ENCODE results near the gene NECTIN3. TPM values are rescaled to one million over a fixed set of nuclear protein-coding genes. Genes with fewer than 3 reads are reported as not detected.

NECTIN3 gene
- total RNA-seq (10 to 100 TPM in 2 of 6 donors, 1 to 10 TPM in 4; 5.1 to 10.3 (median 8.1) TPM), polyA plus RNA-seq (1 to 10 TPM; 1.3 to 6.8 TPM)

DNA sequence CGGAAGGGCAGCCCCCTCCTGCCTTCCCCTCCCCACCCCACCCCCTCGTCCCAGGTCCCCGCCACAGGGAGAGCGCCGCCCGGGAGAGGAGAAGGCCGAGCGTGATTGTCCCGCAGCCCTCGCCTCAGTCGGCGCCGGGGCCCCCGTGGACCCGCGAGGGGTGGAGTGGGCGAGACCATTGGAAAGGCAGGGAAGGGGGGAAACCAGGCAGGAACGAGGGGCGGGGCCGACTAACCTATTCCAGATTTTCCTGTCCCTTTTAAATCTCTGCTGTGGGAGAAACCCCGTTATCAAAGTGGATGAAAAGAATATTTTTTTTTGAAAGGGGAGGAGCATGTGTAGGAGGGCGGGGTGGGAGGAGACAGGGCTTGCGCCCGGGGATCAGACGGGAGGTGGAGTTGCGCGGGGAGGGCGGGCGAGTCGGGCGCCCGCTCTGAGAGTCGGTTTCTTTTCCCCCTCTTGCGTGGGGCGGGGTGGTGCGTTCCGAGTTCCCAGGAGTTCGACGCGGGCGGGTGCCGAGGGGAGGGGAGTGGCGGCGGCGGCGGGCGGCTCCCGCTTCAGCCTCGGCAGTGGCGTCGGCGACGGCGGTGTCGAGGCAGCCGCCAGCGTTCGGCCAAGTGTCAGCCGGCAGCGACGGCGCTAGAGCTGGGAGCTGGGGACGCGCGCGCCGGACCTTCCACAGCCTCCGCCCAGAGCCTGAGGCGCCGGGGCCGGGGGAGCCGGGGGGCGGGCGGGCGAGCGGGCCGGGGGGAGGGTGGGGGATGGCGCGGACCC is at the start of gene NECTIN3:
Gene NECTIN3, plus strand, starts transcription at position 560 of the 774 bp plus-strand sequence. Its CDS starts 202 bp downstream, at position 762.
- peak within 1 kb of the TSS; percentile 51 to 88 (median 74) for H3K27ac ChIP-seq
- no peaks in the 10 kb centered on the region for H3K36me3 ChIP-seq
- TF ChIP-seq, protein P1, sequence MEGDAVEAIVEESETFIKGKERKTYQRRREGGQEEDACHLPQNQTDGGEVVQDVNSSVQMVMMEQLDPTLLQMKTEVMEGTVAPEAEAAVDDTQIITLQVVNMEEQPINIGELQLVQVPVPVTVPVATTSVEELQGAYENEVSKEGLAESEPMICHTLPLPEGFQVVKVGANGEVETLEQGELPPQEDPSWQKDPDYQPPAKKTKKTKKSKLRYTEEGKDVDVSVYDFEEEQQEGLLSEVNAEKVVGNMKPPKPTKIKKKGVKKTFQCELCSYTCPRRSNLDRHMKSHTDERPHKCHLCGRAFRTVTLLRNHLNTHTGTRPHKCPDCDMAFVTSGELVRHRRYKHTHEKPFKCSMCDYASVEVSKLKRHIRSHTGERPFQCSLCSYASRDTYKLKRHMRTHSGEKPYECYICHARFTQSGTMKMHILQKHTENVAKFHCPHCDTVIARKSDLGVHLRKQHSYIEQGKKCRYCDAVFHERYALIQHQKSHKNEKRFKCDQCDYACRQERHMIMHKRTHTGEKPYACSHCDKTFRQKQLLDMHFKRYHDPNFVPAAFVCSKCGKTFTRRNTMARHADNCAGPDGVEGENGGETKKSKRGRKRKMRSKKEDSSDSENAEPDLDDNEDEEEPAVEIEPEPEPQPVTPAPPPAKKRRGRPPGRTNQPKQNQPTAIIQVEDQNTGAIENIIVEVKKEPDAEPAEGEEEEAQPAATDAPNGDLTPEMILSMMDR (IDR thresholded peaks at IDR 0.05) = no peak
- DNase-seq = peak; percentile 91 to 96 (median 93)
- no peaks in the 10 kb centered on the region for H3K27me3 ChIP-seq
- peaks cover 0 to 5% (median 0%) of the 10 kb centered on the region in 3 donors for H3K4me1 ChIP-seq
- peak within 1 kb of the TSS; percentile 62 to 91 (median 76) for H3K4me3 ChIP-seq
- 0 to 1% methylated on average over 38 to 79 of the region's 79 CpGs for whole genome bisulfite sequencing, 2 donors
- ATAC-seq = peak; percentile 90 to 95 (median 91)
- H3K9me3 ChIP-seq = no peaks in the 10 kb centered on the region
- FAIRE-seq = no peak
- intact Hi-C loops (cut with DNase I) = no loop called here

DNA sequence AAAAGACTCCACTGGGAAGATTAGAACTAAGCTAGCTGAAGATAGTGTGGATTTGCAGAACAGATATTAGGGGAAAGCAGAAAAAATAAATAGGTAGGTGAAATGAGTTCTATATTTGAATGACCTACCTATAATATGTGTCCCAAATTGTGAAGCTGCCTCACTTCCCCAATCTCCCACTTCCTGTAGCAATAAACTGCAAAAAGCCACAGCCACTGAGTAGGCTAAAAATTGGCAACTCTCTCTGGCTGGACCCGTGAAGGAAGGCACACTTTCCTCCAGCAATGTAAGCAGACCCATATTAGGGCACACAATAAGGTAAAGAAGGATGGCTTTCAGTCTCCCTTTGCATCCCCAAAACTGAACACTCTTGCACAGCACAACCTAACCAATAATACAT is 43.7 kb upstream of the NECTIN3 start:
- intact Hi-C loops (cut with DNase I) = no loop called here
- Histone ChIP-seq H3K27ac (no peak overlapping the region), H3K36me3 (no peaks in the 10 kb centered on the region), H3K4me3 (no peak overlapping the region), H3K4me1 (no peaks in the 10 kb centered on the region), H3K9me3 (no peaks in the 10 kb centered on the region), H3K27me3 (no peaks in the 10 kb centered on the region)
- FAIRE-seq = no peak
- no peak for ATAC-seq
- TF ChIP-seq, protein P1 (IDR thresholded peaks at IDR 0.05) = no peak
- DNase-seq = no peak
- WGBS, 2 donors = 52 to 63% methylated on average over 1 of the region's 1 CpG

DNA sequence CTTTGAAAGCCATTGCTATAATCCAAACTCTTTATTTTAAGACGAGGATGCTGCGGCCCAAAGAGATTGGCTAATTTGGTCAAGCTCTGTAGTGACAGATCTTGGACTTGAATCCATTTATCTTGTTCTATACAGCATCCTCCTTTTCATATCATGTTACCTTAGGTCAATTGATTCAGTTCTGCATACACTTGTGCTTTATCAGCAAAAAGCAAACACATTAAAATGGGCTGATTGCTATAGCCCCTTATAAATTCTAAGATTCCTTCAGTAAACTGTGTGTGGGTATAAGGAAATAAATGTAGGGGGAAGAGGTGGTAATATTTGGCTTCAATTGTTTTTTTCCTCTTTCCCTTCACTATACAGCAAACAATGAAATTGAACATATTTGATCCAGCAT is 40.1 kb upstream of the NECTIN3 start:
- WGBS, 2 donors = 85 to 93% methylated on average over 2 of the region's 2 CpGs
- intact Hi-C loops (cut with DNase I) = no loop called here
- ATAC-seq = no peak
- no peak for DNase-seq
- Histone ChIP-seq H3K4me1 (no peaks in the 10 kb centered on the region), H3K27ac (no peak overlapping the region), H3K4me3 (no peak overlapping the region), H3K27me3 (no peaks in the 10 kb centered on the region), H3K36me3 (no peaks in the 10 kb centered on the region), H3K9me3 (no peaks in the 10 kb centered on the region)
- no peak for FAIRE-seq
- TF ChIP-seq, protein P1 (IDR thresholded peaks at IDR 0.05) = no peak

GRCh38 chr3:111032677-111033076 is 38.9 kb upstream of the NECTIN3 start:
- ATAC-seq = no peak
- Histone ChIP-seq H3K27me3 (no peaks in the 10 kb centered on the region), H3K36me3 (no peaks in the 10 kb centered on the region), H3K4me1 (no peaks in the 10 kb centered on the region), H3K9me3 (no peaks in the 10 kb centered on the region), H3K4me3 (no peak overlapping the region), H3K27ac (no peak overlapping the region)
- 88 to 96% methylated on average over 3 of the region's 3 CpGs for WGBS, 2 donors
- DNase-seq = no peak
- no peak for FAIRE-seq
- TF ChIP-seq, protein P1 (IDR thresholded peaks at IDR 0.05) = no peak
- intact Hi-C loops (cut with DNase I) = no loop called here

- no peak for FAIRE-seq
- WGBS, 2 donors = 48 to 49% methylated on average over 1 of the region's 1 CpG
- TF ChIP-seq, protein P1 (IDR thresholded peaks at IDR 0.05) = no peak
- no peaks in the 10 kb centered on the region for H3K9me3 ChIP-seq
- no peaks in the 10 kb centered on the region for H3K4me1 ChIP-seq
- intact Hi-C loops (cut with DNase I) = no loop called here
- H3K27me3 ChIP-seq = no peaks in the 10 kb centered on the region
- no peak overlapping the region for H3K4me3 ChIP-seq
- no peaks in the 10 kb centered on the region for H3K36me3 ChIP-seq
- no peak overlapping the region for H3K27ac ChIP-seq
- DNase-seq = no peak
- no peak for ATAC-seq
Observed at GRCh38 chr3:111033470-111034050, 38.1 kb upstream of the NECTIN3 start.
